UCSD-AML1 (cell line): Measurements from ENCODE around the gene PBRM1.

Source experiments
- DNase-seq: peaks from one replicate; lab custom pipeline; 2025; ENCODE audit not compliant: unreplicated experiment; lab: John Stamatoyannopoulos, UW

The PBRM1 gene

DNA sequence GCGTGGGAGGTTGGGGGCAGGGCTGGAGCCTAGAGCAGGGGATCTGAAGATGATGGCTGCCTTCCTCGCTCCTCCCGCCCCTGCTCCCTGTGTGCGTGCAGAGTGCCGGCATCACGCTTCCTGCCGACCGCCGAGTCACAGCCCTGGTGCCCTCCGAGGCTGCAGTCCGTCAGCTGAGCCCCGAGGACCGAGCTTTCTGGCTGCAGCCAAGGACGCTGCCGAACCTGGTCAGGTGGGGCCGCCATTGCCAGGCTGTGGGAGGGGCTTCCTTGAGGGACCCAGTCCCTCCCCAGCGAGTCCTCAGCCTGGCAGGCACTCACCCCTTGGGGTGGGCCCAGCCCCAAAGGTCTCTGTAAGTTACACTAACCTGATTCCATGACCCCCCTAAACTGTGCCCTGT is 173.0 kb downstream of the PBRM1 start:
- no peak for DNase-seq

DNA sequence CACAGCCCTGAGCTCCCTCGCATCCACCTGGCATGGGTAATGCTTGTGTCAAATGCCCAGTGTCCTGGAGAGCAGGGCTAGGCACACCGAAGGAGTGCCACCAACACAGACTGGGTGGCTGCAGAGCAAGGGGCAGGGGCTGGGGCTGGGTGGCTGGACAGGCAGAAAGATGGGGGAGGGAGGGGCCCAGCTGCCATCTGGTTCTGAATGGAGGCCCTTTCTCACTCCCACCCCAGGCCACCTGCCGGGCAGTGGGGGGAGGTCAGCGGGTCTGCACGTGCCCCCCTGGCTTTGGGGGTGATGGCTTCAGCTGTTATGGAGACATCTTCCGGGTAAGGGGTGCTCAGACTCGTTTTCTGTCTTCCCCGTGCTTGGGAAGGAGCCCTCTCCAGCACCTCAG is 173.6 kb downstream of the PBRM1 start:
- DNase-seq = no peak

DNA sequence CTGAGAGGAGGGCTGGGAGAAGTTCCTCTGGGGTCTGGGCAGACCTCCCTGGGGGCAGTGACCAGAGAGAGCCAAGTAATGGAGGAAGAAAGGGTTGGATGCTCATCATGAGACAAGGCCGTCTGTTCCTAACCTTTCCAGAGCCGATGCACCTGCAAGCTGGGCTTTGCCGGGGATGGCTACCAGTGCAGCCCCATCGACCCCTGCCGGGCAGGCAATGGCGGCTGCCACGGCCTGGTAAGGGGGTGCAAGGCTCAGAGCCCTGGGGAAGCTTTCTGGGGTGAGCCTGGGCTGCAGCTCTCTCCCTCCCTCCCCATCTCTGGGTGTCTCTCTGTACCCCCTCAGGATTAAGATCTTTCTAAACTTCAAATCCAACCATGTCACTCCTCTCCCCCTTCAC is 174.2 kb downstream of the PBRM1 start:
- DNase-seq = no peak

DNA sequence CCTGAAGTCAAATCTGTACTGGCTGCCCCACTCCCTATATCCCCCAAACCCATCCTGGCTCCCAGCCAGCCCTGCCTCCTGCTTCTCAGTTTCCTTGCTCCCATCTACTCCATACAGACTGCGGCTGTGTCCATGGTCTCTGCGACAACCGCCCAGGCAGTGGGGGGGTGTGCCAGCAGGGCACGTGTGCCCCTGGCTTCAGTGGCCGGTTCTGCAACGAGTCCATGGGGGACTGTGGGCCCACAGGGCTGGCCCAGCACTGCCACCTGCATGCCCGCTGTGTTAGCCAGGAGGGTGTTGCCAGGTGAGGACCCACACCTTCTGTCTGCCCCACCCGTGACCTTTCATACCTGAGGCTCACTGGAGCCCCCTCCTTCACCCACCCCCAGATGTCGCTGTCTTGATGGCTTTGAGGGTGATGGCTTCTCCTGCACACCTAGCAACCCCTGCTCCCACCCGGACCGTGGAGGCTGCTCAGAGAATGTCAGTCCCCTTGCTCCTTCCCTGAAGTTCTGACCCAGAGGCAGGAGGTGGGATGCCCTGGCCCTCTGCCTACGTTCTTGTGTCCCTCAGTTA is 175.9 kb downstream of the PBRM1 start:
- no peak for DNase-seq

DNA sequence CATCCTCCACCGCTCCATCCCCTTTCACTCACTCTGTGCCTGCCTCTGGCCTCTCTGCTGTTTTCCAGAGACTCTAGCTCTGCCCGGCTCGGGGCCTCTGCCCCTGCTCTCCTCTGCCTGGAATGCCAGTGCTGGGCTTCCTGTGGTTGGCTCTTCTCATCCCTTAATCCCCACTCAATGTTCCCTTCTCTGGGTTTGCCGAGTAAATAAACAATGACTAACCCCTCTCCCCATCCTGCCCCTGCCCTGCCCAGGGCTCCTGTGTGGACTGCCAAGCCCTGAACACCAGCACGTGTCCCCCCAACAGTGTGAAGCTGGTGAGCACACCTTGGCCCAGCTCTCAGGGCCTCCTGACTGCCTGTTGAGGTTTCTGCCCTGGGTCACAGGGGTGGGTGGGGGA is 178.4 kb downstream of the PBRM1 start:
- no peak for DNase-seq

DNA sequence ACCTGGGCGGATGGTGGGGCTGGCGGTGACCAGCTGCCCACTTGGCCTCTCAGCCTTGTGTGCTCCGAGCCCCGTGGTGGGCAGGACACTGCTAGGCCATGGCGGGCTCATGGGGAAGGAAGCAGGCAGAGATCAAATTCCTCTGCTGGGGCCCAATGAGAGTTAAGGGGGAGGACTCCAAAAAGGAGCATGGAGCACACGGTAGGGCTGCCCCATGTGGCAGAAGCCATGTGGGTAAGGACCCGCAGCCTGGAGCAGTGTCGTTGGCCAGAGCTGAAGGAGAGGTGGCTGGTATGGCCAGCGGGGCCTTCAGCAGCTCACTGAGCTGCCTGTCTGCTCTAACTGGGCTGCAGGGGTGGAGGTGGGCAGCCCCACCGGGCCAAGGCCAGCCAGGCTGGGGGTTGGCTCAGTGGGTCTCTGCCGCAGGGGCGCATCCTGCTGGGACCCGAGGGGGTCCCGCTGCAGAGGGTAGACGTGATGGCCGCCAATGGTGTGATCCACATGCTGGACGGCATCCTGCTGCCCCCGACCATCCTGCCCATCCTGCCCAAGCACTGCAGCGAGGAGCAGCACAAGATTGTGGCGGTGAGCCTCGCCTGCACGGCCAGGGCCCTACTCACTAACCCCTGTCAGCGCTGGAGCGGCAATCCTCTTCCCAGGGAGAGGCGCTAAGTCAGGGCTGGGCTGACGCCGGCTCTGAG is 179.3 kb downstream of the PBRM1 start:
- DNase-seq = no peak

DNA sequence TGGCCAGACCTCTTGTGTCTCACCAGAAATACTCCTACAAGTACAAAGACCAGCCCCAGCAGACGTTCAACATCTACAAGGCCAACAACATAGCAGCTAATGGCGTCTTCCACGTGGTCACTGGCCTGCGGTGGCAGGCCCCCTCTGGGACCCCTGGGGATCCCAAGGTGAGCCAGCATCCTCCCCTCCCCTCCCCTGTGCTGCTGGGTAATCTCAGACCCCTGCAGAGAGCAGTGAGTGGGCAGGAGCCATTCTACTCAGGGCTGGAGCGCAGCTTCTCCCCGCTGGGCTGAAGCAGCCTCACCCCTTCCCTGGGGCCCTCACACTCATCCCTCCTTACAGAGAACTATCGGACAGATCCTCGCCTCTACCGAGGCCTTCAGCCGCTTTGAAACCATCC is 180.7 kb downstream of the PBRM1 start:
- DNase-seq = no peak

DNA sequence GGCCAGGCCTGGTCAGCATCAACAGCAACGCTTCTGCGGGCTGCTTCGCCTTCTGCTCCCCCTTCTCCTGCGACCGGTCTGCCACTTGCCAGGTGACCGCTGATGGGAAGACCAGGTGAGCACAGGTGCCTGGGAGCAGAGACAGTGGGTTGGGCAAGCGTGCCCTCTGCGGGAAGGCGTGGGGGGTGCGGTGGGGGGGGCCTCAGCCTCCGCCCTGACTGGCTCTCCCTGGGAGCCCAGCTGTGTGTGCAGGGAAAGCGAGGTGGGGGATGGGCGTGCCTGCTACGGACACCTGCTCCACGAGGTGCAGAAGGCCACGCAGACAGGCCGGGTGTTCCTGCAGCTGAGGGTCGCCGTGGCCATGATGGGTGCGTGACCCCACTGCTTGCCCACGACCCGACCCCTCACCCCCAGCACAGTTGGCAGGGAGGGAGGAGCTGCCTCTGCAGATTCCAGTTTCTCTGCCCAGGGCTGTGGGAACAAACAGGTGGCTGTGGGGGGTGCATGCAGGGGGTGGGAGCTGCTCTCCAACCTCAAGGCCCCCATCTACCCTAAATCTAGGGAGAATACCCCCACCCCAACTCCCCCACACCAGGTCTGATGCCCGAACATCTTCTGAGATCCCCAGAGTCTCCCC is 181.8 kb downstream of the PBRM1 start:
- DNase-seq = no peak

DNA sequence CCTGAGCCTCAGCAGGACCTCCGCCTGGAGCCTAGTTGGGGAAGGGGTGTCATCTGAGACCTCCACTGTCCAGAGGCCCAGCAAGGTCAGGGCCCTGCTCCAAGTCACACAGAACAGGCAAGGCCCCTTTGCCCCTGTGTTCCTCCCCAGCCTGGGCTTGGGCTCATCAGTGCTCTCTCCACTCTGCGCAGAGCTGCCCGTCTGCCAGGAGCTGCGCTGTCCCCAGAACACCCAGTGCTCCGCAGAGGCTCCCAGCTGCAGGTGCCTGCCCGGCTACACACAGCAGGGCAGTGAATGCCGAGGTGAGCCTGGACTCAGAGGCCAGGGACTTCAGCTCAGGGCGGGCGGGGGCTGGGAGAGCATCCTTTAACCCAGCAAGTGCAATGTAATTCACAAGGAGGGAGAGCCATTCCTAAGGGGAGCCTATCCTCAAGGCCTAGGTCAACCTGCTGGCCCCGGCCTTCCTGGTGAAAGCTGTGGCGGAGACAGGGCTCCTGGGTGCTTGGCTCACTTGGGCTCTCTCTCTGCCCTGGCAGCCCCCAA is 182.8 kb downstream of the PBRM1 start:
- no peak for DNase-seq

DNA sequence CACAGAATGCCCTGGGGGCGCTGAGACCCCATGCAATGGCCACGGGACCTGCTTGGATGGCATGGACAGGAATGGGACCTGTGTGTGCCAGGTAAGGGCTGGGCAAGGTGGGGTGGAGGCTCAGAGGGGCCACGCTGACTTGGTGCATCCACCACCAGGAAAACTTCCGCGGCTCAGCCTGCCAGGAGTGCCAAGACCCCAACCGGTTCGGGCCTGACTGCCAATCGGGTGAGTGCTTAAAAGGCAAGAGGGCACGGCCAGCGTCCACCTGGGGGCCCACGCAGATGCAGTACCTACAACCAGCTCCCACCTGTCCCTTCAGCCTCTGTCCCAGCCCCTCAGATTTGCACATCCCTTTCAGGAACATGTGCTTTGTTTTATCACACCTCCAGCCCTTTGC is 183.7 kb downstream of the PBRM1 start:
- DNase-seq = no peak

DNA sequence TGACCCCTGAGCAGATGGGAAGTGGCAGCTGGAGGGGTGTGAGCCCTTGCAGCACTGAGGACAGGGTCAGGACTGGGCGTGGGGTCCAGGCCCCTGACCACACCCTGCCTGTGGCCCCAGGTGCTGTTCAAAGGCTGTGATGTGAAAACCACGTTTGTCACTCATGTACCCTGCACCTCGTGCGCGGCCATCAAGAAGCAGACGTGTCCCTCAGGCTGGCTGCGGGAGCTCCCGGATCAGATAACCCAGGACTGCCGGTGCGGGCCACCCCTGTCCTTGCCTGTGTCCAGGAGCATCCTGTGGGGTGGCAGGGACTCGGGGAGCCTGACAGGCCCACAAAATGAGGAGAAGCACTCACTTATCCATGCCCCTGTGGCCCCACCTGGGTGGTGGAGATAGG is 184.7 kb downstream of the PBRM1 start:
- DNase-seq = no peak

DNA sequence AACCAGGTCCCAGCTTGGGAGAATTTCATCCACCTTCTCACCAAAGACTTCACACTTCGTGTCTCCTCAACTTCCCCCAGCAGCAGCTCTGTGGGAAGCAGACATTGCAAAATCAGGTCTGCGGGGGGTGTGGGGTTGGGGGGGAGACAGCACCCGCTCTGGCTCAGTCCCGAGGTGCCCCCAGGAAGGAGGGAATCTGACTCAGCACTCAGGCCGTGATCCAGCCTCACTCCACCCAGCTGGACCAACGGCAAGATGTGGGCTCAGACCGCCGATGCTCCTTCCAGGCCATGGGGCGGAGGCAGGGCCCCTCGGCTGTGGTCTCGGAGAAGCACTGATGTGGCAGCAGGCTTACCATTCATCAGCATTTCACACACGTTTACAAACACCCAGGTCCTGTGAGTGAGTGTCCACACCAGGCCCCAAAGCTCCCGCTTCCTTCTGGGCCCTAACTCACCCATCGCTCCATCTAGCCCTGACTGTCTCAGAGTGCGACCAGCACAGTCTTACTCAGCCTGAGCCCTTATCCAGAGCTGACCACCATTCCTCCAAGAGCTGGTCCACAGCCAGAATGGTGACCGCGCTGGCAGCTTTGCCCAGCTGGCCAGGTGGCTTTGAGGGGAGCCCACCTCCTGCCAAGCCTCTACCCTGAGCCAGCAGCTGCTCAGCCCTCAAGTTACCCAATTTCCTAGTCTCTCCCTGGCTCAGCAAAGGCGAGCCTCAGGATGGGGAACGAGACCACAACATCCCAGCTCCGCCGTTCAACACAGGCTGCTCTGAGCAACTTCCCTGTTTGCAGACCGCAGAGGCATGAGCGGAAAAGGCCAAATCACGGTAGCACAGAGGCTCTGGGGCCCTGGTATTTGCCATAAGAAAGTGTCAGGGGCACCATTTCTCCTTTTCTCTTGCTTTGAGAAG is 187.3 kb downstream of the PBRM1 start:
- DNase-seq = peak; percentile 87

DNA sequence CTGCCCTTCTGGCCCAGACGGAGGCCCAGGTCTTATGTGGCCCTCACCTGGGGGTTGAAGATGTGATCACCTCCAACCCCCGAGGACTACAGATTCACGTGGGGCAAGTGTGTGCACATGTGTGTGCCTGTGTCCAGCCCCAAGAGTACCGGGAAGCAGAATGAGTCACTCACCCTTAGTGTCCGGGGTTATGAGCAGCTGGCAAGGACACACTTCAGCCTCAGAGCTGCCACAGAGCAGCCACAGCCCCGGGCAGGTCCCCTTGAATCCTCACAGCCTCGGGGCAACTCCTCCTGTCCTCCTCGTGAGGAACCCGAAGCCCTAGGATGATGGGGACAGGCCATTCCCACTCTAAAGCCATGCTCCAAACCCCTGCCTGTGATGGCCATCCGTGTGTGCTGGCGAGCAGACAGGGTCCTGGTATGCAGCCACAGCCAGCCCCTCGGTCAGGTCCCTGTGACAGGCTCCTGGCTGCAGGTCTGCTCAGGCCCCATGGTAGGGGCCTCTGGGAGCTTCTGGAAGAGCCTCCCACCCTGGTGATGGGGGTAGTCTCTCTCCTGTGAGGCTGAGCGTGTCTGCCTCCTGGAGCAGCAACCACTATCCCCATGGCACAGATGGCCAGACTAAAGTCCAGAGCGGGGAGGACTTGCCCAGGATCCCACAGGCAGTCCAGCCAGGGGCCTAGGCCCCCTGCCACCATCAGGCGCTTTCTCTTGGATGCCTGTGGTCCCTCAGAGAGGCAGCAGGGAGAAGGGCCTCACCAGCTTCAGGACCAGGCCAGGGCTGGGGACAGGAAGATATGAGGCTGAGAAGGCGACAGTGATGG is 189.7 kb downstream of the PBRM1 start:
- peak; percentile 46 for DNase-seq
